HG03520 (cell line): ENCODE measurements around the gene MPHOSPH9.
"Not testable (repeated sequence)": the region's sequence is repeated elsewhere in the genome, so short reads cannot be mapped to it uniquely, and the experiment has no call there.

Source experiments
- ATAC-seq: cut with Tn5 transposase; IDR thresholded peaks from one replicate; pipeline ENCODE4 v1.9.1; 2021; ENCODE audit warnings: mild to moderate bottlenecking, moderate library complexity; ENCODE audit not compliant: unreplicated experiment

Gene MPHOSPH9

DNA sequence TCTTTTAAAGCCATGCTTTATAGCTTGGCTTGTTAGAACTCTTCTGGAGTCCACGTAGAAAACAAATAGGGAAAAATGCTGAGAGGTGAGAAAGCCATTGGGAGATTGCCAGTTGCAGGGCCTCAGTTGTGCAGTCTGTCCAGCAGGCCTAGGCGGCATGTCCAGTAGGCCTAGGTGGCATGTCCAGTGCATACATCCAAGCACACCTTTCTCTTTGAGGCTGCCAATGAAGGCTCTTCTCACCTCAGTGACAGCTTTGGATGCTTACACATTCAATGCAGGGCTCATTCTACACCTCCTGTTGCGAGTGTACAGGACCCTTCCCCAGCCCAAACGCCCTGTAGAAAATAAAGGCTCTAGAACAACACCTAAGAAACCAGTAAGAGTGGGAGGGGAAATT lies 25.7 kb upstream of the MPHOSPH9 start:
- ATAC-seq: no peak

DNA sequence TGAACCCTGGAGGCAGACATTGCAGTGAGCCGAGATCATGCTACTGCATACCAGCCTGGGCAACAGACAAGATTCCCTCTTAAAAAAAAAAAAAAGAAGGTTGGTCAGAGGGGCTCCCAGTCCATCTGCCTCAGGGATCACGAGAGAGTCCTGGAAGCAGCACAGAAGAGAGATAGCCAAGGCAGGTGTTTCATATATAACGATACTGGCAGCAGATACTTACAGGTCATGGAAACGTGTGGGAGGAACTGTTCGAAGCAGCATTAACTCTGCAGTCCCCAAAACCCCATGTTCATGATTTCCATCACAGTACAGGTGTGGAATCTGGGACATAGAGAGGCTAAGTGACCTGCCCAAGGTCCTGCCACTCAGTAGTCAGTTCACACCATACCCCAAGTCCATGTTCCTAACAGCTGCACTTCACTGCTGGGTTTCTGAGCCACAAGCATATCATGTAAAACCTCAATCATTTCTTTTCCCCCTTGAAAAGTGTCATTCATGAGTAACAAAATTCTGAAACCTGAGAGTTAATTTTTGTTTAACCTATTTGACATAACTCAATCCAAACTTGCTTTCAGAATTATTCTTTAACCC lies 22.0 kb upstream of the MPHOSPH9 start:
- no peak for ATAC-seq

DNA sequence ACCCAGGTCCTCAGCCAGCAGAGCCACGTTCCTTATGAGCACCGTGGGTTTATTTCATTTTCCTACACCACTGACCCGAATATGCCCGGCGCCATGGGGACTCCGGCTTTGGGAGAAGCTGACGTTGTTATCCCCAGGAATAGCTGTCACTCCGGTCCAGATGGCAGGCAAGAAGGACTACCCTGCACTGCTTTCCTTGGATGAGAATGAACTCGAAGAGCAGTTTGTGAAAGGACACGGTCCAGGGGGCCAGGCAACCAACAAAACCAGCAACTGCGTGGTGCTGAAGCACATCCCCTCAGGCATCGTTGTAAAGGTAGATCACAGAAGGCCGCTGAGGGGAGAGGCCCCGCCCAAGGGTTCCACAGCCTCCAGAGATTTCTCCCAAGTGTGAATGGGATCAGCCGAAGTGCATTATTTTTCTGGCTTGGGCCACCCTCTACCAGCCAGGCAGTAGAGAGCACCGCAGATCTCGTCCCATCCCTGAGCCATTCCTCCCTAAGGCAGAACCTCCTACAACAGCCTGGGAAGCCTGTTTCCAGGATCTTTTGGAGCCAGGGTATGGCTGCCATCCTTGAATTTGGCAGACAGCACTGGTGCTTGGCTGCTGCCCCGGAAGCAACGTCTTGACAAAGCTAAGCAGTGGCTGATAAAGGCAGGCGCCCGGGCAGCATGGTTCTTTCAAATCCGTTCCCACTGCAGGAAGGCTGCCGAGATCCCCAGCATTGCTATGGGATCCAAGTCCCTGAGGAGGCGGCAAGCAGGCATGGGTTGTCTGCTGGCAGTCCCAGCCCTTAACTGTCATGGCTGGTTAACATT lies 20.9 kb upstream of the MPHOSPH9 start:
- no peak for ATAC-seq

DNA sequence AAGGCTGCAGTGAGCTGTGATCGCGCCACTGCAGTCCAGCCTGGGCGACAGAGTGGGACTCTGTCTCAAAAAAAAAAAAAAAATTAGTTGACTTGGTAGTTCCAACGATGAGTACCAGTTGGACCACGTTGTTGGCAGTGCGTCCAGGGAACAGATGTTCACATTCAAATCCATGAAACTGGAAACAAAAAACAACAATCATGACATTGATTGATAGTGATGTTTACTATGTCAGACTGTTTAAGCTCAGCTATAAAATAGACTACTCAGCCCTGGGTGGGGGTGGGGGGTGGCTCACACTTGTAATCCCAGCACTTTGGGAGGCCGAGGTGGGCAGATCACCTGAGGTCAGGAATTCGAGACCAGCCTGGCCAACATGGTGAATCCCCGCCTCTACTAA lies 19.4 kb upstream of the MPHOSPH9 start:
- not testable (repeated sequence) for ATAC-seq

DNA sequence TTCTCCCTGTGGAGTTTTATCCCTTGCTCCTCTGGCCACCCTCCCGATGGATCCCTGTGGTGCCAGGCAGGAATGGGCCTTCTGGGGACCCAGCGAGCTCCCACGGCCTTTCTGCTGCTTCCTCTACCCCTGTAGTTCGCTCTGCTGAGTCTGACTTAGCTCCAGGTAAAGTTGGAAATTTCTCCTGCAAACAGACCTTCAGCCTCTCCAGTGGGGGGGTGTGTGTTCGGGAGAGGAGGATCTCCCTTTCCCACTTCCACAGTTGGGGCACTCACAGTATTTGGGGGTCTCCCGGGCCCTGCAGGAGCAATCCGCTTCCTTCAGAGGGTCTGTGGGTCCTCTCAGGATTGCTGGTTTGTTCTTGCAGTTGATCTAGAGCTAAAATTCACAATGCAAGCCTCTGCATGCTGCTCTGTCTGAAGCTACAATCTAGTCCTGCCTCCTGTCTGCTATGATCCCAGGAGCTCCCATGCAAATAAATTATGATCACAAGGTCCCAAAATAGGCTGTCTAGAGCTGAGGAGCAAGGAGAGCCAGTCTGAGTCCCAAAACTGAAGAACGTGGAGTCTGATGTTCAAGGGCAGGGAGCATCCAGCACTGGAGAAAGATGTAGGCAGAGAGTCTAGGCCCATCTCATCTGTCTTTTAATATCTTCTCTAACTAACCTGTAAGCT lies 18.6 kb upstream of the MPHOSPH9 start:
- ATAC-seq: no peak

DNA sequence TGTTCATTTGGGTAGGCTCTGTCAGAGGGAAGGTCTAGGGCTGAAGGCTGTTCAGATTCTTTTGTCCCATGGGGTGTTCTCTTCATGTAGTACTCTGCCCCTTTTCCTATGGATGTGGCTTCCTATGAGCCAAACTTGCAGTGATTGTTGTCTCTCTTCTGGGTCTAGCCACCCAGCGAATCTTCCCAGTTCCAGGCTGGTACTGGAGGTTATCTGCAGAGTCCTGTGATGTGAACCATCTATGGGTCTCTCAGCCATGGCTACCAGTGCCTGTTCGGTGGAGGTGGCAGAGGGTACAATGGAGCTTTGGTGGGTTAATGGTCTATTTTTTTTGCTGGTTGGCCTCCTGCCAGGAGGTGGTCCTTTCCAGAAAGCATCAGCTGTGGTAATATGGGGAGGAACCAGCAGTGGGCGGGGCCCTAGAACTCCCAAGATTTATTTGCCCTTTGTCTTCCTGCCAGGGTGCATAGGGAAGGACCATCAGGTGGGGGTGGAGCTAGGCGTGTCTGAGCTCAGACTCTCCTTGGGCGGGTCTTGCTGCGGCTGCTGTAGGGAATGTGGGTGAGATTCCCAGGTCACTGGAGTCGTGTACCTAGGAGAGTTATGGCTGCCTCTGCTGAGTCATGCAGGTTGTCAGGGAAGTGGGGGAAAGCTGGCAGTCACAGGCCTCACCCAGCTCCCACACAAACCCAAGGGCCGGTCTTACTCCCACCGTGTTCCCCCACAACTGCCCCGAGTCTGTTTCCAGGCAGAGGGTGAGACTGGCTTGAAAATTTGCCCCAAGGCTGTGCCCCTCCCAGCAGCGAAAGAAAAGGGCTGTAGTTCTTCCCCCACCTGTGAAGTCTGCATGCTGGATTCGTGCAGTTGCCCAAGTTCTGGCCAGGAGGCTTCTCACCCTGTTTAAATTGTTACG lies 17.8 kb upstream of the MPHOSPH9 start:
- no peak for ATAC-seq

DNA sequence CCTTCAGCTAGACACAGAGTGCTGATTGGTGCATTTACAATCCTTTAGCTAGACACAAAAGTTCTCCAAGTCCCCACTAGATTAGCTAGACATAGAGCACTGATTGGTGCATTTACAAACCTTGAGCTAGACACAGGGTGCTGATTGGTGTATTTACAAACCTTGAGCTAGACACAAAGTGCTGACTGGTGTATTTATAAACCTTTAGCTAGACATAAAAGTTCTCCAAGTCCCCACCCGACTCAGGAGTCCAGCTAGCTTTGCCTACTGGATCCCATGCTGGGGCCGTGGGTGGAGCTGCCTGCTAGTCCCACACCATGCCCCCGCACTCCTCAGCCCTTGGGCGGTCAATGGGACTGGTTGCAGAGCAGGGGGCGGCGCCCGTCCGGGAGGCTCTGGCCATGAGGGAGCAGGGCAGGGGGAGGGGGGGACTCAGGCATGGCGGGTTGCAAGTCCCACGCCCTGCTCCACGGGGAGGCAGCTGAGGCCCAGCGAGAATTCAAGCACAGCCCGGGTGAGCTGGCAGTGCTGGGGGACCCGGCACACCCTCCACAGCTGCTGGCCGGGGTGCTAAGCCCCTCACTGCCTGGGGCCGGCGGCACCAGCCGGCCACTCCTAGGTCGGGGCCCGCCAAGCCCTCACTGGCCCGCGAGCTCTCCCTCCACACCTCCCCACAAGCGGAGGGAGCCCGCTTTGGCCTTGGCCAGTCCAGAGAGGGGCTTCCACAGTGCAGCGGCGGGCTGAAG lies 16.2 kb upstream of the MPHOSPH9 start:
- ATAC-seq: not testable (repeated sequence)

DNA sequence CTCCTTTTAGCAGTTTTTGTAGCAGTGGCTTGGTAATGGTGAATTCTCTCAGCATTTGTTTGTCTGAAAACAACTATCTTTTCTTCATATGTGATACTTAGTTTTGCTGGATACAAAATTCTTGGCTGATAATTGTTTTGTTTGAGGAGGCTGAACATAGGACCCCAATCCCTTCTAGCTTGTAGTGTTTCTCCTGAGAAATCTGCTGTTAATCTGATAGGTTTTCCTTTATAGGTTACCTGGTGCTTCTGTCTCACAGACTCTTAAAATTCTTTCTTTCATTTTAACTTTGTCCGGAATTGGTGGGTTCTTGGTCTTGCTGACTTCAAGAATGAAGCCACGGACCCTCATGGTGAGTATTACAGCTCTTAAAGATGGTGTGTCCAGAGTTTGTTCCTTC lies 15.2 kb upstream of the MPHOSPH9 start:
- not testable (repeated sequence) for ATAC-seq

DNA sequence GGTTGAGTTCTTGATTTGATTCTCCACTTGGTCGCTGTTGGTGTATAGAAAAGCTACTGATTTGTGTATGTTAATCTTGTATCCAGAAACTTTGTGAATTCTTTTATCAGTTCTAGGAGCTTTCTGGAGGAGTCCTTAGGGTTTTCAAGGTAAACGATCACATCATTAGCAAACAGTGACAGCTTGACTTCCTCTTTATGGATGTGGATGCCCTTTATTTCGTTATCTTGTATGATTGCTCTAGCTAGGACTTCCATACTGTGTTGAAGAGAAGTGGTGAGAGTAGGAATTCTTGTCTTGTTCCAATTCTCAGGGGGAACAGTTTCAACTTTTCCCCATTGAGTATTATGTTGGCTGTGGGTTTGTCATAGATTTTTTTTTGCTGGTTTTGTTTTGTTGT lies 12.7 kb upstream of the MPHOSPH9 start:
- no peak for ATAC-seq

DNA sequence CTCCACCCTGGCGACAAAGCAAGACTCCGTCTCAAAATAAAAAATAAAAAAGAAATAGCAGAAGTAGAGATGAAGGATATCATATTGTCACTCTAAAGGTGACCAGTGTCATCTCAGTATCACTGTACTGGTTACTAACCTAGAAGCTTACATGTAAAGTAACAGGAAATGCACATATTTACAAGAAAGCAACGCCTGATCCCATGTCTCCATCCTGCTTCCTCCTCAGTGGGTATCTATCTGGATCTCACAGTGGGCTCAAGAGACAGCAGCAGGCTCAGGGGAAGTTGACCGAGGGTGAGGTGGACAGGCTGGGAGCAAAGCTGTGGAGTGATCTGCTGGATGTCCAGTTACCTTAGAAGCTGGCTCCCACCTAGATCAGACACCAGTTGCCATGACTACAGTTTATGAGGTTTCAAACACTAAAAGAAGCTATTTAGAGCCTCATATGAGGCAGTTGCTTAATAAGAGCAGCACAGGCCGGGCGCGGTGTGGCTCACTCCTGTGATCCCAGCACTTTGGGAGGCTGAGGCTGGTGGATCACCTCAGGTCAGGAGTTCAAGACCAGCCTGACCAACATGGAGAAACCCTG lies 10.8 kb upstream of the MPHOSPH9 start:
- ATAC-seq: no peak

DNA sequence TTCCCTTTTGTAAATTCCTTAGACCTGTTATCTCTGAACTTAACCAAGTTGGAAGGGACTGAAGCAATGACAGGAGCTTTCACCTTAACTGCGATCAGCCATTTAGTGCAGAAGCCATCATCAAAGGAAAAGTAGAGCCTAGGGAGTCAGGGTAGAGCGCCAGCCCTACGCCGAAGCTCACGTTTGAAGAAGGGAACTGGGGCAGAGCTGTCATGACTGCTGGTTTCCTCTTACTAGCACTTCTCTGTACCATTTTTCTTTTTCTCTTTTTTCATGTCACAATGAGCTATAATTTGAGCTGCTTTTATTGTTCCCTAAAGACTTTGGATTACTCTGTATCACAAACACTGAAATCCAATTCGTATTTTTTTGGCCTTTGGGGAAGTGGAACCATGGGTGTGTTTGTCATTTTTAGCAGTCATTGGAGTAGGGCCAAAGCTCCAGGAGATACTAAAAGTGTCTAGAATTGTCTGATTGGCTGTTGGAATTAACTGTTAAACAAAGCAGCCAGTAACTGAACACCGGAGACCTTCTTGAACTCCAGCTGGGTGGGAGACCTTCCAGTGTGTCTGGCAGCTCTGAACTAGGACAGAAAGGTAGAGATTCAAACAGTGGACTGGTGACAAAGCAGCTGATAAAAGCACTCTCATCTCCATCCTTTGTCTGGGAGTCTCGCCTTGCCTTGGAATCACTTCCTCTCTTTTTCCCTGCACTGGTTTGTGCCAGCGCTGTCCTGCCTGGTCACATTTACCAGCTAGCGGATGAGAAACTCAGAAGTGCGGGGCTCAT lies 9.4 kb upstream of the MPHOSPH9 start:
- no peak for ATAC-seq

DNA sequence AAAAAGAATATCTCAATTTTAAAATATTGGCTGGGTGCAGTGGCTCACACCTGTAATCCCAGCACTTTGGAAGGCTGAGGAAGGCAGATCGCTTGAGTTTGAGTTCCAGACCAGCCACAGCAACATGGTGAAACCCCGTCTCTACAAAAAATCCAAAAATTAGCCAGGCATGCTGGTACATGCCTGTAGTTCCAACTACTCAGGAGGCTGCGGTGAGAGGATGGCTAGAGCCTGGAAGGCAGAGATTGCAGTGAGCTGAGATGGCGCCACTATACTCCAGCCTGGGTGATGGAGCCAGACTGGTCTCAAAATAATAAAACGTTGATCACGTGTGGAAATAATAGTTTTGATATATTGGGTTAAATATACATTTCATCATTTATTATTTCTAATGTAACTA lies 6.0 kb upstream of the MPHOSPH9 start:
- ATAC-seq: no peak

DNA sequence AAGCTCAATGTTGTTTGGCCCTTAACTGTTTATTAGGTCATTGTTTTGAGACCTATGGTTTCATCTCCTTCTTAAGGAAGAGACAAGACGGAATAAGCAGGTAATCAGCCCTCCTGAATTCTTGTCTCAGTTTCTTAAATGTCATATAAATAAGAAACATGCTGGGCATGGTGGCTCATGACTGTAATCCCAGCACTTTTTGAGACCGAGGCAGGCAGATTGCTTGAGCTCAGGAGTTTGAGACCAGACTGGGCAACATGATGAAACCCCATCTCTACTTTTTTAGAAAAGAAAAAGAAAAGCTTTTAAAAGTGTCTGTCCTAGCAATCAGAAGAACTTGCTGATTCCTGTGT lies 5.4 kb upstream of the MPHOSPH9 start:
- ATAC-seq: no peak

DNA sequence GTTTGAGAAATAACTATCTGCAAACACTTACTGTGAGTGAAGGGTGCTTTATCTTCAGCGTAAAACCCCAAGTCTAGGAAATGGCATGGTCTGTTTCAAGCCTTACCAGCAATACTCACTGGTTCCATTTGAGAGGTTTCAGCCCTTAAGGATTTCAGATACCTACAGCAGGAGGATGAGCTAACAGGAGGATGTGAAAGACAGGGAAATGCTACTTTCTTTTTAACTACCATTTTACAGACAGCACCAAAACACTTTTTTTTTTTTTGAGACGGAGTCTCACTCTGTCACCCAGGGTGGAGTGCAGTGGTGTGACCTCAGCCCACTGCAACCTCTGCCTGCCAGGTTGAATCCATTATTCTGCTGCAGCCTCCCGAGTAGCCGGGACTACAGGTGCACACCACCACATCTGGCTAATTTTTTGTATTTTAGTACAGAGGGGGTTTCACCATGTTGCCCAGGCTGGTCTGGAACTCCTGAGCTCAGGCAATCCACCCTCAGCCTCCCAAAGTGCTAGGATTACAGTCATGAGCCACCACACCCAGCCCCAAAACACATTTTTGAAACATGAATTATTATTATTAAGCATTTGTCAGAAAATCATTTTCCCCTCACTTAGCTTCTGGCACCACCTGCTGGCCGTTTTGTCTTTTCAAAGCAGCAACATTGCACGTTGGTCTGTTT lies 4.8 kb upstream of the MPHOSPH9 start:
- no peak for ATAC-seq

DNA sequence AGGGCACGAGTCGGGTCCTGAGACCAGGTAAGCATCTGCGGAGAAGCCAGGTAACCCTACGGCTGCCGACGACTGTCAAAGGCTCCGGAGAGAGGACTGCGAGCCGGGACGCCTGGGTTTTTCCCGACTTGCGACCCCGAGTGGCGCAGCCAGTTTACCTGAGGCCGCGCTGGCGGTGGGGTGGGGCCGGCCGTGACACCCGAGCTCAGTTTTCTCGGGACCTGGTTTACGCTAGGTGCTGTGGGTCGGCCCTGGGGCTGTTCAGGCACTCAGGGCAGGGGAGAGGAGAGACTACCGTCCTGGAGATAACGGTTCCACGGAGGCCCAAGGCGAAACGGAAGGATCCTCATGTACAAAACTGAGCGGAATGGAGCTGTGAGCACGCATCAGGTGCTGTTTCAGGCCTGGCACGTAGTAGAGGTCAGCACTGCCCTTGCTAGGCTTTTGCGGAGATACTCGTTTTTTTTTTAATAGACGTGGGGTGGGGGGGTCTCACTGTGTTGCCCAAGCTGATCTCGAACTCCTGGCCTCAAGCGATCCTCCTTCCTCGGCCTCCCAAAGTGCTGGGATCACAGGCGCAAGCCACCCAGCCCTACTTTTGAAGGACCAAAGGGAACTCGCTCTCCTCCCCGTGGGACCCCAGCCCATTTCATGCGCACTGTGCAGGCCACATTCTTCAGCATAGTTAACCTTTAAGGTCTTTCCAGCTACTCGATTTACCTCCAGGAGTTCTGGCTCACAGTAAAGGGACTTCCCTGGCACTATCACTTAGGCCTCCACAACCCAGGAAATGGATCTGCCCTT lies 766 bp upstream of the MPHOSPH9 start:
- ATAC-seq: peak; percentile 7

DNA sequence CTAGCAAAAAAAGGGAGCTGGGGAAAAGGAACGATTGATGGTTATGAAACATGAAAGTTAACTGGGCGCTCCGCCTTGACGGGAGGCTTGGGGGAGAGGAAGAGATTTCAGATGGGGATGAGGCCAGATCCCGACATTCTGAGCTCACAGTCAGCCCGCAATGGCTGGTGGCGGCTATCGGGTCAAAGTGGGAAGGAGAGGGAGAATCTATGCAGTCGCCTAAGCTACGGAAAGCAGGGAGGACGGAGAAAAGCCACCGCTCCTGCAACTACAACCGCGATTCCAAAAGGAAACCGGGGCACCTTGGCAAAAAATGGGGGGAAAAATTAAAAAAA lies 502 bp downstream of the MPHOSPH9 start:
- ATAC-seq: no peak

DNA sequence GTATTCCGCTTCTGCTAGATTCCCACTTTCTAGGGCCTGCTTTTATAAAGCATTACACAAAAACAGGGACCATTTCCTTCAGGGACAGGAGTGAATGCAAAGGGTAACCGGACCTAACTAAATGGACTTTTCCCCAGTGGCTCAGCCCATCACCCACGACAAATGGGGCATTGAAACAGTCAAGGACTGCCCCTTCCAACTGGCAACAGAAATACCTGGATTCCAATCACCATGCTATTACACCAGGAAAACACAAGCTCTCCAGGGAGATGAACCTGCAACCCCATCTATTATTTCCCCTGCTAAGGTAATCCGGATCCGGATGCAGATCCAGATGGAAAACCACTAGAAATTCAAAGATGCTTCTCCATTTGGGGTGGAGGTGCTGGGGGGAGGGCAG lies 1.0 kb downstream of the MPHOSPH9 start:
- ATAC-seq: no peak

DNA sequence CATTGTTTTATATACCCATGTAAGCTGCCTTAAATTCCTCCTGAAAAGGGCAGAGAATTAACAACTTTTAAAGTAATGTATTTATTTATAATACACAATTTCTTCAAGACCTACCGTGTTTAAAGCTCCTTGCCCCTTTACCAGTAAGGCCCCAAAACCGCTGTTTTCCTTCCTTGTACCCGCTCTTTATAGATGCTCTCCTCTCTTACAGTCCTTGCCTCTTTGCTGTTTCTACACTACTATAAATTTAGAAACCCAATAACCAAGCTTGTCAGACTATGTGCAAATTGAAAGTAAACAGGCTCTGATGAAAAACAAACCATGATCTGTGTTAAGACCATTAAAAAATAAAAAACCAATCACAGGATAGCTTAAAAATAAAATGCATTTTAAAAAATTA lies 3.9 kb downstream of the MPHOSPH9 start:
- no peak for ATAC-seq
